GM20000 (cell line): ENCODE data around the gene ANK2.

ENCODE experiments used
- DNase-seq: peaks from one replicate; pipeline ENCODE4 v3.0.0; 2012; ENCODE audit warnings: low spot score
- CTCF ChIP-seq: IDR thresholded peaks from 2 replicates; pipeline ENCODE4 v1.5.1; 2012; ENCODE audit warnings: mild to moderate bottlenecking, control low read depth; ENCODE audit errors: extremely low read depth, missing control alignments

The ANK2 gene

GRCh38 chr4:113398441-113399143, 349.1 kb downstream of the ANK2 start:
- DNase-seq: no peak
- TF ChIP-seq CTCF: no peak

- TF ChIP-seq CTCF: no peak
Observed at GRCh38 chr4:113404167-113404571, 354.7 kb downstream of the ANK2 start.

GRCh38 chr4:113404841-113405240, 355.4 kb downstream of the ANK2 start:
- no peak for DNase-seq
- TF ChIP-seq CTCF: no peak

More at GRCh38 chr4:113404167-113404571, 354.7 kb downstream of the ANK2 start:
- DNase-seq: no peak

- DNase-seq: no peak
- no peak for TF ChIP-seq CTCF
Observed at GRCh38 chr4:113405874-113406722, 356.6 kb downstream of the ANK2 start.

- DNase-seq: no peak
- no peak for TF ChIP-seq CTCF
Observed at GRCh38 chr4:113406723-113407016, 357.2 kb downstream of the ANK2 start.

GRCh38 chr4:113407409-113407808, 358.0 kb downstream of the ANK2 start:
- no peak for DNase-seq
- no peak for TF ChIP-seq CTCF

- TF ChIP-seq CTCF: no peak
Observed at GRCh38 chr4:113409181-113409580, 359.7 kb downstream of the ANK2 start.

More at GRCh38 chr4:113409181-113409580, 359.7 kb downstream of the ANK2 start:
- DNase-seq: no peak
